ENCODE results near the gene GAPDHS. TPM values are rescaled to one million over a fixed set of nuclear protein-coding genes. Genes with fewer than 3 reads are reported as not detected.

GAPDHS gene
- total and polyA plus RNA-seq, 2 of the 13 experiments (the other 11 are each of a cell fraction or from before 2014, with no cell fraction given), result not detected

DNA sequence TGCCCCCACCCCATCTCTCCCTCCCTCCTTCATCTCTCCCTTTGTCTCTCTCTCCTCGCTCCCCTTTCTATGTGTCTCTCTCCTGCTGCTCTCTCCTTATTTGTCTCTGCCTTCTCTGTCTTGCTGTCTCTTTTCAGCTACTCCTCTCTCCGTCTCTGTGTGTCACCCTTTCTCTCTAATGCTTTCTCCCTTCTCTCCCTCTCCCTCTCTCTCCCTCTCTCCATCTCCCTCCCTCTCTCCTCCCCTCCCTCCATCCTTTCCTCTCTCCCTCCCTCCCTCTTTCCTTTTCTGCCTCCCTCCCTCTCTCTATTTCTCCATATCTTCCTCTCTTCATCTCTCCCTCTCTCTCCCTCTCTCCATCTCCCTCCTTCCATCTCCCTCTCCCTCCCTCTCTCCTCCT is 29.5 kb downstream of the GAPDHS start:
- H3K79me2 ChIP-seq (ENCODE audit: insufficient read depth, low read length), result no peaks in the 10 kb centered on the region
- no TSS peak for BruUV-seq (replicated peaks)
- in situ Hi-C loops (cut with HindIII; ENCODE audit: extremely low pct_ligation_motif_present, low pct_unique_long_range_greater_than_20kb), result no loop called here
- no peak for FAIRE-seq
- no peaks in the 10 kb centered on the region for H3K36me3 ChIP-seq (replicated peaks in 1 of 2; ENCODE audit: control insufficient read depth in 1 of 2, insufficient read depth in 2 of 2, low read length in 2 of 2)
- peaks cover 1 to 28% of the 10 kb centered on the region in 2 experiments; a peak in 3 of 5 replicates for H3K27me3 ChIP-seq (ENCODE audit: control insufficient read depth in 1 of 2, insufficient read depth in 2 of 2, low read length in 2 of 2)
- CTCF ChIA-PET (ENCODE audit: low intra/inter-chr PET ratio, low total read pairs), result no interaction called here
- H3K27ac ChIP-seq (ENCODE audit: extremely low read length, insufficient read depth, low read length), result no peak overlapping the region
- POLR2A ChIA-PET, result no interaction called here
- H3K9ac ChIP-seq (ENCODE audit: insufficient read depth, low read depth, low read length), result no peak overlapping the region
- no peak overlapping the region for H3K4me2 ChIP-seq (ENCODE audit: low read depth, low read length)
- peaks cover 24% of the 10 kb centered on the region for H3K4me1 ChIP-seq (ENCODE audit: insufficient read depth, low read length)
- no peak overlapping the region for H3K4me3 ChIP-seq (replicated peaks in 1 of 3; ENCODE audit: insufficient read depth in 1 of 3, low read depth in 2 of 3, low read length in 3 of 3)
- DNase-seq (ENCODE audit: low spot score), result no peak
- H4K20me1 ChIP-seq (ENCODE audit: insufficient read depth, low read length), result no peaks in the 10 kb centered on the region
- intact Hi-C loops (cut with micrococcal nuclease; ENCODE audit: unreplicated experiment), result no loop called here
- ATAC-seq, result no peak
- no peak overlapping the region for H2AFZ ChIP-seq (ENCODE audit: low read length)
- no peaks in the 10 kb centered on the region for H3K9me3 ChIP-seq (ENCODE audit: low read length)
- peak; percentile 47 for TF ChIP-seq PCBP2 (optimal IDR thresholded peaks at IDR 0.05; ENCODE audit: low read depth, low read length, poor library complexity, severe bottlenecking)
- no peak for TF ChIP-seq ZNF674 (CRISPR knock-in tag; IDR thresholded peaks at IDR 0.05; ENCODE audit: low read depth)
- no peak for TF ChIP-seq MED13 (CRISPR knock-in tag; IDR thresholded peaks at IDR 0.05)
- 60% methylated on average over 2 of the region's 2 CpGs for WGBS (ENCODE audit: low lambda C conversion rate)

DNA sequence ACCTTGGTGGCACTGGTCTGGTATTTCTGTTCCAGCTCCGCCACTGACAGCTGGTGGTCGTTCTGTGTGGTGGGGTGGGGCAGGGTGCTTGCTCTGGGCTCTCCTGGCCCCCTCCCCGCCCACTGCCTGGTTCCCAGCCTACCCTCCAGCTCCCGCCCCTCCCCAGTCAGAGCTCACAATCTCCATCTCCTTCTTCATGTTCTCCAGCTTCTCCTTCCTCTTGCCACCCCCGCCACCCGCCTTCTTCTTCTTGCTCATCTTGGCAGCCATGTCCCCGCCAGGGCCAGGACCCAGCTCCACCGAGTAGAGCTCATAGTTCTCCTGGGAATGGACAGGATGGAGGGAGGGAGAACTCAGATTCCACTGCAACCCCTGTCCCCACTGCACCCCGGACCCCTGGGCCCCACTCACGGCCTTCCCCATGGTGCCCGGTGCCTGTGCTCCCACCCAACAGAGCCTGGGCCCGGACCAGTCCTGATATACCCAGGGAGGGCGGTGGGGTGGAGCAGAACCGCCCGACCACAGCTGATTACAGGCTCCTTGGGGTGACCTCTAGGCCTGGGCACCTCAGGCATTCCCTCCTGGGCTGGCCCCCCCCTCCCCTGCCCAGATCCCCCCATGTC is 30.1 kb downstream of the GAPDHS start, which contains the start of gene ATP4A:
TSS of gene ATP4A (minus strand) at position 452 of the 623 bp plus-strand sequence. CDS start at position 423, 29 bp downstream.
- ATAC-seq (no peak), DNase-seq (ENCODE audit: low spot score) (no peak), FAIRE-seq (no peak)
- Histone ChIP-seq H3K36me3 (replicated peaks in 1 of 2; ENCODE audit: control insufficient read depth in 1 of 2, insufficient read depth in 2 of 2, low read length in 2 of 2) (no peaks in the 10 kb centered on the region), H3K4me1 (ENCODE audit: insufficient read depth, low read length) (peaks cover 29% of the 10 kb centered on the region), H3K4me3 (replicated peaks in 1 of 3; ENCODE audit: insufficient read depth in 1 of 3, low read depth in 2 of 3, low read length in 3 of 3) (no peak within 1 kb of the TSS), H4K20me1 (ENCODE audit: insufficient read depth, low read length) (no peaks in the 10 kb centered on the region), H3K9me3 (ENCODE audit: low read length) (no peaks in the 10 kb centered on the region), H3K9ac (ENCODE audit: insufficient read depth, low read depth, low read length) (no peak within 1 kb of the TSS), H3K4me2 (ENCODE audit: low read depth, low read length) (no peak within 1 kb of the TSS), H2AFZ (ENCODE audit: low read length) (no peak within 1 kb of the TSS), H3K79me2 (ENCODE audit: insufficient read depth, low read length) (no peaks in the 10 kb centered on the region), H3K27ac (ENCODE audit: extremely low read length, insufficient read depth, low read length) (no peak within 1 kb of the TSS), H3K27me3 (ENCODE audit: control insufficient read depth in 1 of 2, insufficient read depth in 2 of 2, low read length in 2 of 2) (peaks cover 1 to 28% of the 10 kb centered on the region in 2 experiments; a peak in 3 of 5 replicates)
- in situ Hi-C loops (cut with HindIII; ENCODE audit: extremely low pct_ligation_motif_present, low pct_unique_long_range_greater_than_20kb) (no loop called here), intact Hi-C loops (cut with micrococcal nuclease; ENCODE audit: unreplicated experiment) (no loop called here)
- CTCF ChIA-PET (ENCODE audit: low intra/inter-chr PET ratio, low total read pairs), result no interaction called here
- WGBS (ENCODE audit: low lambda C conversion rate), result 24% methylated on average over 13 of the region's 15 CpGs
- POLR2A ChIA-PET, result no interaction called here
- BruUV-seq (replicated peaks), result no TSS peak
- TF ChIP-seq RERE (CRISPR knock-in tag; IDR thresholded peaks at IDR 0.05; ENCODE audit: low read depth) (no peak), PHF21A (CRISPR knock-in tag; IDR thresholded peaks at IDR 0.05) (no peak), ZNF678 (CRISPR knock-in tag; IDR thresholded peaks at IDR 0.05) (no peak), ATF6 (CRISPR knock-in tag; conservative IDR thresholded peaks at IDR 0.05) (no peak), CBX5 (CRISPR knock-in tag; IDR thresholded peaks at IDR 0.05; ENCODE audit: borderline replicate concordance) (no peak), ZNF766 (CRISPR knock-in tag; IDR thresholded peaks at IDR 0.05; ENCODE audit: borderline replicate concordance) (no peak)
- TF ChIP-seq, protein P1, sequence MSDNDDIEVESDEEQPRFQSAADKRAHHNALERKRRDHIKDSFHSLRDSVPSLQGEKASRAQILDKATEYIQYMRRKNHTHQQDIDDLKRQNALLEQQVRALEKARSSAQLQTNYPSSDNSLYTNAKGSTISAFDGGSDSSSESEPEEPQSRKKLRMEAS (IDR thresholded peaks at IDR 0.05), result no peak
